H1 (cell line): Measurements from ENCODE around the gene PERCC1. TPM values are rescaled to one million over a fixed set of nuclear protein-coding genes. Genes with fewer than 3 reads are reported as not detected.

Source experiments
- CTCF ChIA-PET: fragments of 300-600 bp; sonication (Branson Sonifier 250); formaldehyde crosslinking; loops from one replicate; lab custom pipeline; 2021; ENCODE audit not compliant: partially characterized antibody; lab: Charles Lee
- POLR2A ChIA-PET: fragments of 300-600 bp; sonication (Branson Sonifier 250); formaldehyde crosslinking; loops from one replicate; lab custom pipeline; 2021; ENCODE audit warnings: inconsistent platforms; ENCODE audit not compliant: partially characterized antibody; lab: Charles Lee
- DNase-seq, 2 experiments: peaks; one replicate each; pipeline versions ENCODE4 v3.0.0 to v3.0.0-alpha.2; 2010 to 2022; ENCODE audit warnings: low spot score in 2 of 2, low read depth in 1 of 2, mixed read lengths in 1 of 2
- FAIRE-seq: peaks from 2 replicates; lab custom pipeline; 2011; peaks lifted over from hg19 to GRCh38; lab: Jason Lieb, UNC
- H2AFZ ChIP-seq: 2 replicates; pipeline ENCODE4 v1.8.1; 2012; ENCODE audit warnings: low read length, inconsistent platforms
- H2AK5ac ChIP-seq: 2 replicates; pipeline ENCODE4 v1.6.1; 2013; ENCODE audit warnings: low read depth, low read length
- H2BK120ac ChIP-seq: replicated peaks from 2 replicates; pipeline ENCODE3; 2013; ENCODE audit warnings: low read depth, low read length, inconsistent platforms
- H2BK12ac ChIP-seq: 2 replicates; pipeline ENCODE4 v1.6.1; 2013; ENCODE audit warnings: low read depth, low read length
- H2BK15ac ChIP-seq: 2 replicates; pipeline ENCODE4 v1.6.1; 2013; ENCODE audit warnings: low read length
- H2BK20ac ChIP-seq: 2 replicates; pipeline ENCODE4 v1.6.1; 2013; ENCODE audit warnings: low read length
- H2BK5ac ChIP-seq: 2 replicates; pipeline ENCODE4 v1.6.1; 2013; ENCODE audit warnings: low read depth, low read length
- H3K14ac ChIP-seq: 2 replicates; pipeline ENCODE4 v1.6.1; 2013; ENCODE audit warnings: inconsistent platforms; ENCODE audit not compliant: insufficient read length
- H3K18ac ChIP-seq: 2 replicates; pipeline ENCODE4 v1.6.1; 2013; ENCODE audit warnings: low read length; ENCODE audit errors: extremely low read depth
- H3K23ac ChIP-seq: 2 replicates; pipeline ENCODE4 v1.6.1; 2013; ENCODE audit warnings: inconsistent platforms; ENCODE audit not compliant: insufficient read length
- H3K23me2 ChIP-seq: 2 replicates; pipeline ENCODE4 v1.6.1; 2013; ENCODE audit warnings: low read depth, low read length
- H3K27ac ChIP-seq: 2 replicates; pipeline ENCODE4 v1.6.1; 2011; ENCODE audit warnings: low read depth, low read length, inconsistent platforms
- H3K27me3 ChIP-seq, 4 experiments: replicated peaks in 1 of 4; 1 replicate in 1 of 4; 2 replicates in 3 of 4; pipeline versions ENCODE4 v1.6.1 to v1.8.1; 2011 to 2013; ENCODE audit warnings: low read length in 3 of 4, mild to moderate bottlenecking in 3 of 4, inconsistent platforms in 2 of 4, mixed read lengths in 2 of 4, moderate library complexity in 1 of 4; ENCODE audit not compliant: control insufficient read depth in 3 of 4, insufficient read depth in 3 of 4; ENCODE audit errors: extremely low read depth in 1 of 4
- H3K36me3 ChIP-seq, 4 experiments: 2 replicates each; pipeline versions ENCODE4 v1.6.1 to v1.8.1; 2011 to 2013; ENCODE audit warnings: mild to moderate bottlenecking in 4 of 4, low read length in 3 of 4, moderate library complexity in 2 of 4, control low read depth in 1 of 4, inconsistent platforms in 1 of 4; ENCODE audit not compliant: insufficient read depth in 4 of 4, control insufficient read depth in 2 of 4
- H3K4ac ChIP-seq: replicated peaks from 2 replicates; pipeline ENCODE3; 2013; ENCODE audit warnings: low read length, low read depth, mixed read lengths, inconsistent platforms; ENCODE audit not compliant: insufficient read length
- H3K4me1 ChIP-seq, 4 experiments: replicated peaks in 1 of 4; 1 replicate in 1 of 4; 2 replicates in 3 of 4; pipeline versions ENCODE4 v1.6.1 to v1.8.1; 2011 to 2013; ENCODE audit warnings: low read length in 3 of 4, inconsistent platforms in 2 of 4, mixed read lengths in 1 of 4; ENCODE audit not compliant: insufficient read depth in 4 of 4, control insufficient read depth in 3 of 4
- H3K4me2 ChIP-seq, 2 experiments: 2 replicates each; pipeline versions ENCODE4 v1.6.1 to v1.8.1; 2011 to 2013; ENCODE audit warnings: low read depth in 2 of 2, low read length in 2 of 2, control low read depth in 1 of 2, inconsistent platforms in 1 of 2, mild to moderate bottlenecking in 1 of 2; ENCODE audit not compliant: insufficient read depth in 1 of 2
- H3K4me3 ChIP-seq, 4 experiments: fragments of 200-600, 300-600 bp in 1 of 4; sonication (generic), shearing (Covaris generic), sonication (Bioruptor Twin) in 1 of 4; 2 replicates each; pipeline versions ENCODE4 v1.5.1 to v1.8.1; 2011 to 2016; ENCODE audit warnings: low read length in 4 of 4, low read depth in 3 of 4, control low read depth in 2 of 4, inconsistent platforms in 2 of 4, mild to moderate bottlenecking in 2 of 4, mixed read lengths in 1 of 4, moderate library complexity in 1 of 4; ENCODE audit not compliant: insufficient read depth in 2 of 4; ENCODE audit errors: extremely low read depth in 1 of 4
- H3K56ac ChIP-seq: replicated peaks from 2 replicates; pipeline ENCODE3; 2013; ENCODE audit warnings: low read depth, mild to moderate bottlenecking, mixed read lengths, low read length, inconsistent platforms; ENCODE audit not compliant: insufficient read length
- H3K79me1 ChIP-seq: 2 replicates; pipeline ENCODE4 v1.6.1; 2013; ENCODE audit warnings: low read depth, low read length, control low read depth
- H3K79me2 ChIP-seq, 2 experiments: 2 replicates each; pipeline versions ENCODE4 v1.6.1 to v1.8.1; 2012 to 2013; ENCODE audit warnings: low read length in 2 of 2, mild to moderate bottlenecking in 2 of 2, inconsistent platforms in 1 of 2; ENCODE audit not compliant: insufficient read depth in 2 of 2, control insufficient read depth in 1 of 2
- H3K9ac ChIP-seq, 4 experiments: replicated peaks in 1 of 4; 1 replicate in 1 of 4; 2 replicates in 3 of 4; pipeline versions ENCODE4 v1.6.1 to v1.8.1; 2011 to 2013; ENCODE audit warnings: low read depth in 3 of 4, low read length in 3 of 4, control low read depth in 2 of 4, mild to moderate bottlenecking in 2 of 4, moderate library complexity in 2 of 4, inconsistent platforms in 1 of 4; ENCODE audit errors: extremely low read depth in 1 of 4
- H3K9me3 ChIP-seq, 2 experiments: 2 replicates each; pipeline versions ENCODE4 v1.6.1 to v1.8.1; 2012 to 2013; ENCODE audit warnings: mild to moderate bottlenecking in 2 of 2, moderate library complexity in 2 of 2, control low read depth in 1 of 2, inconsistent platforms in 1 of 2, low read depth in 1 of 2, low read length in 1 of 2, mixed read lengths in 1 of 2; ENCODE audit not compliant: insufficient read depth in 2 of 2
- H4K20me1 ChIP-seq, 2 experiments: replicated peaks in 1 of 2; 2 replicates each; pipeline versions ENCODE3 to v1.8.1; 2011 to 2013; ENCODE audit warnings: inconsistent platforms in 2 of 2, low read length in 2 of 2, mild to moderate bottlenecking in 1 of 2; ENCODE audit not compliant: insufficient read depth in 2 of 2, control insufficient read depth in 1 of 2
- H4K5ac ChIP-seq: 2 replicates; pipeline ENCODE4 v1.6.1; 2013; ENCODE audit warnings: low read length, low read depth, mixed read lengths, inconsistent platforms; ENCODE audit not compliant: insufficient read length
- H4K8ac ChIP-seq: 2 replicates; pipeline ENCODE4 v1.8.0; 2013; ENCODE audit warnings: mild to moderate bottlenecking, moderate library complexity, low read length, inconsistent platforms; ENCODE audit not compliant: insufficient read depth; ENCODE audit errors: extremely low read depth
- H4K91ac ChIP-seq: replicated peaks from 2 replicates; pipeline ENCODE3; 2013; ENCODE audit warnings: low read length, mixed read lengths, inconsistent platforms; ENCODE audit not compliant: insufficient read length
- CBX8 ChIP-seq: fragments of 300-800, 300-1000 bp; sonication (generic); IDR thresholded peaks from 2 replicates; pipeline ENCODE4 v1.7.1; 2016; ENCODE audit warnings: low read depth, low read length, borderline replicate concordance
- CREB1 ChIP-seq: IDR thresholded peaks from 2 replicates; pipeline ENCODE4 v1.6.1; 2012; ENCODE audit warnings: inconsistent platforms
- GTF2F1 ChIP-seq: IDR thresholded peaks from 2 replicates; pipeline ENCODE4 v1.6.1; 2012; ENCODE audit warnings: low read depth, low read length, improper control_type of control experiment, borderline replicate concordance
- HDAC6 ChIP-seq: IDR thresholded peaks from one replicate; pipeline ENCODE4 v1.7.1; 2012; ENCODE audit warnings: low read depth, mild to moderate bottlenecking, inconsistent platforms, low read length, moderate library complexity
- KDM4A ChIP-seq: IDR thresholded peaks from one replicate; pipeline ENCODE4 v1.7.1; 2012; ENCODE audit warnings: low read depth, mild to moderate bottlenecking, moderate library complexity, low read length, inconsistent platforms; ENCODE audit not compliant: severe bottlenecking
- RNF2 ChIP-seq: fragments of 200-900, 300-1000 bp; sonication (generic); IDR thresholded peaks from 2 replicates; pipeline ENCODE4 v1.7.1; 2016; ENCODE audit warnings: borderline replicate concordance, low read depth, mild to moderate bottlenecking, antibody characterized with exemption, low read length; ENCODE audit not compliant: poor library complexity, severe bottlenecking; ENCODE audit errors: missing control alignments
- SIX5 ChIP-seq: IDR thresholded peaks from 2 replicates; pipeline ENCODE4 v1.6.1; 2011; ENCODE audit warnings: mild to moderate bottlenecking, low read depth, low read length
- SP1 ChIP-seq: IDR thresholded peaks from 2 replicates; pipeline ENCODE4 v1.6.1; 2011; ENCODE audit warnings: low read depth, low read length
- SP2 ChIP-seq: IDR thresholded peaks from 2 replicates; pipeline ENCODE4 v1.6.1; 2012; ENCODE audit warnings: mild to moderate bottlenecking, low read length, inconsistent platforms
- SRF ChIP-seq: IDR thresholded peaks from 2 replicates; pipeline ENCODE4 v1.6.1; 2011; ENCODE audit warnings: mild to moderate bottlenecking, low read depth, low read length, moderate library complexity
- TEAD4 ChIP-seq: IDR thresholded peaks from 2 replicates; pipeline ENCODE4 v1.6.1; 2012; ENCODE audit warnings: low read depth, low read length, inconsistent platforms, mixed read lengths
- WGBS, 2 experiments: shearing (Covaris generic) in 1 of 2; methylation state at CpG; one replicate each; pipeline versions ENCODE4 v1.1.6 to v1.1.7; 2013 to 2015; ENCODE audit warnings: low lambda C conversion rate in 2 of 2, mixed read lengths in 2 of 2, inconsistent platforms in 1 of 2, low coverage in 1 of 2, missing lambda C conversion rate in 1 of 2; ENCODE audit not compliant: insufficient replicate concordance in 2 of 2, insufficient coverage in 1 of 2, insufficient read length in 1 of 2; ENCODE audit errors: extremely low coverage in 1 of 2, missing lambda C conversion rate in 1 of 2; 5-methylcytosine and 5-hydroxymethylcytosine counted together
- polyA plus RNA-seq, 7 experiments: library from polyadenylated mRNA; depleted of rRNA in 3 of 7; stranded (reverse) in 5 of 7; unstranded in 2 of 7; fragments of >200 nt in 5 of 7; fragments of 200-250 nt in 2 of 7; gene quantifications; 1 replicate in 5 of 7; 2 replicates in 1 of 7; 4 replicates in 1 of 7; pipeline versions ENCODE4 v1.2.1 to v1.2.3, GENCODE V29; 2011 to 2013; ENCODE audit warnings: missing spikeins in 2 of 7, mixed read lengths in 2 of 7
- total RNA-seq: library from RNA; stranded (reverse); fragmentation: NEBNext Ultra II Directional; extraction: Animal tissue kit (Norgen Biotek cat#: 25700); gene quantifications from 2 replicates; pipeline ENCODE4 v1.2.1, GENCODE V29; 2021
- TF ChIP-seq, protein P1 (sequence below): IDR thresholded peaks from 2 replicates; pipeline ENCODE4 v1.6.1; 2011; ENCODE audit warnings: low read depth, mild to moderate bottlenecking, low read length; ENCODE audit not compliant: insufficient read depth
- TF ChIP-seq, protein P2 (sequence below): IDR thresholded peaks from 2 replicates; pipeline ENCODE4 v1.6.1; 2012; ENCODE audit warnings: inconsistent platforms

PERCC1 gene
- total and polyA plus RNA-seq, 2 of the 8 experiments (the other 6 are each of a cell fraction or from before 2014, with no cell fraction given) = not detected

- Histone ChIP-seq H3K27me3 (no peaks in the 10 kb centered on the region), H3K4me2 (no peak overlapping the region), H3K9ac (no peak overlapping the region), H3K23me2 (no peaks in the 10 kb centered on the region), H3K23ac (no peak overlapping the region), H3K4ac (no peak overlapping the region), H3K18ac (no peak overlapping the region), H2BK5ac (no peak overlapping the region), H4K5ac (no peak overlapping the region), H3K79me1 (no peaks in the 10 kb centered on the region; the same call in 1 of the 2 replicates), H3K79me2 (no peaks in the 10 kb centered on the region; a peak in 1 of 4 replicates), H3K14ac (no peak overlapping the region), H3K4me3 (no peak overlapping the region), H2AFZ (no peak overlapping the region), H2BK20ac (no peak overlapping the region), H2AK5ac (no peak overlapping the region), H3K56ac (no peak overlapping the region), H4K91ac (no peak overlapping the region), H3K27ac (no peak overlapping the region), H2BK15ac (no peak overlapping the region), H2BK12ac (no peak overlapping the region), H3K9me3 (no peaks in the 10 kb centered on the region), H4K20me1 (peaks cover 0 to 7% of the 10 kb centered on the region in 2 experiments), H3K36me3 (peaks cover 0 to 39% (median 9%) of the 10 kb centered on the region in 4 experiments; a peak in 6 of 8 replicates), H3K4me1 (no peaks in the 10 kb centered on the region), H2BK120ac (no peak overlapping the region), H4K8ac (no peak overlapping the region)
- POLR2A ChIA-PET = interaction anchor here (0.6 to 2.2 kb wide), 4 partner anchors 11 to 144 kb away, joined by 3 to 6 read pairs (median 3); no protein-coding TSS in a partner anchor
- WGBS, 2 experiments = 91% methylated on average over 9 of the region's 14 CpGs; no CpG with 5 or more reads in 1 of the 2 experiments
- no peak for FAIRE-seq
- CTCF ChIA-PET = interaction anchor here (0.6 to 0.8 kb wide), 3 partner anchors 12 to 99 kb away, joined by 3 to 4 read pairs (median 3); no protein-coding TSS in a partner anchor
- DNase-seq = peak in 1 of 2 experiments; percentile 17
- no peak for TF ChIP-seq SIX5
- TF ChIP-seq KDM4A = no peak
- TF ChIP-seq RNF2 = no peak
- no peak for TF ChIP-seq CREB1
- no peak for TF ChIP-seq HDAC6
- TF ChIP-seq TEAD4 = no peak
- TF ChIP-seq CBX8 = no peak
- TF ChIP-seq GTF2F1 = no peak
- TF ChIP-seq, protein P1, sequence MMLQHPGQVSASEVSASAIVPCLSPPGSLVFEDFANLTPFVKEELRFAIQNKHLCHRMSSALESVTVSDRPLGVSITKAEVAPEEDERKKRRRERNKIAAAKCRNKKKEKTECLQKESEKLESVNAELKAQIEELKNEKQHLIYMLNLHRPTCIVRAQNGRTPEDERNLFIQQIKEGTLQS = no peak
- TF ChIP-seq SP2 = no peak
- TF ChIP-seq, protein P2, sequence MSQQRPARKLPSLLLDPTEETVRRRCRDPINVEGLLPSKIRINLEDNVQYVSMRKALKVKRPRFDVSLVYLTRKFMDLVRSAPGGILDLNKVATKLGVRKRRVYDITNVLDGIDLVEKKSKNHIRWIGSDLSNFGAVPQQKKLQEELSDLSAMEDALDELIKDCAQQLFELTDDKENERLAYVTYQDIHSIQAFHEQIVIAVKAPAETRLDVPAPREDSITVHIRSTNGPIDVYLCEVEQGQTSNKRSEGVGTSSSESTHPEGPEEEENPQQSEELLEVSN = no peak
- no peak for TF ChIP-seq SP1
- no peak for TF ChIP-seq SRF
Observed at GRCh38 chr16:1458977-1459341, 28.1 kb downstream of the PERCC1 start.
